NCI-H2029 treated with DMSO at 0.1 percent for 48 hours (cell line): ENCODE measurements around the gene TDRD12.
"Not testable (repeated sequence)": the region's sequence is repeated elsewhere in the genome, so short reads cannot be mapped to it uniquely, and the experiment has no call there.

Source experiments
- DNase-seq: peaks from one replicate; lab custom pipeline; 2025; lab: John Stamatoyannopoulos, UW

The TDRD12 gene

GRCh38 chr19:32831611-32832010, 112.0 kb downstream of the TDRD12 start:
- DNase-seq = no peak

GRCh38 chr19:32832094-32832493, 112.5 kb downstream of the TDRD12 start:
- not testable (repeated sequence) for DNase-seq

GRCh38 chr19:32832825-32833224, 113.3 kb downstream of the TDRD12 start:
- DNase-seq = not testable (repeated sequence)

GRCh38 chr19:32833388-32833787, 113.8 kb downstream of the TDRD12 start:
- not testable (repeated sequence) for DNase-seq

- no peak for DNase-seq
These were observed 118.0 kb downstream of the TDRD12 start for GRCh38 chr19:32837531-32837930.

- no peak for DNase-seq
These were observed 122.5 kb downstream of the TDRD12 start for GRCh38 chr19:32842061-32842460.

- DNase-seq = no peak
These were observed 124.2 kb downstream of the TDRD12 start for GRCh38 chr19:32843716-32844245.

- DNase-seq = not testable (repeated sequence)
These were observed 128.5 kb downstream of the TDRD12 start for GRCh38 chr19:32848035-32848434.

GRCh38 chr19:32852216-32852615, 132.6 kb downstream of the TDRD12 start:
- no peak for DNase-seq

- not testable (repeated sequence) for DNase-seq
These were observed 137.3 kb downstream of the TDRD12 start for GRCh38 chr19:32856818-32857217.

- no peak for DNase-seq
These were observed 138.0 kb downstream of the TDRD12 start for GRCh38 chr19:32857584-32857983.

- DNase-seq = no peak
These were observed 138.6 kb downstream of the TDRD12 start for GRCh38 chr19:32858155-32858554.

GRCh38 chr19:32858559-32858958, 139.0 kb downstream of the TDRD12 start:
- DNase-seq = no peak

GRCh38 chr19:32859591-32859990, 140.0 kb downstream of the TDRD12 start:
- no peak for DNase-seq

- DNase-seq = no peak
These were observed 142.0 kb downstream of the TDRD12 start for GRCh38 chr19:32861596-32861995.

GRCh38 chr19:32862173-32862572, 142.6 kb downstream of the TDRD12 start:
- no peak for DNase-seq

- no peak for DNase-seq
These were observed 143.2 kb downstream of the TDRD12 start for GRCh38 chr19:32862741-32863140.

GRCh38 chr19:32863301-32863700, 143.7 kb downstream of the TDRD12 start:
- DNase-seq = no peak

GRCh38 chr19:32863841-32864240, 144.3 kb downstream of the TDRD12 start:
- no peak for DNase-seq

GRCh38 chr19:32864318-32865007, 144.9 kb downstream of the TDRD12 start:
- DNase-seq = no peak

GRCh38 chr19:32865326-32865725, 145.8 kb downstream of the TDRD12 start:
- DNase-seq = no peak

- no peak for DNase-seq
These were observed 146.5 kb downstream of the TDRD12 start for GRCh38 chr19:32866061-32866460.

- no peak for DNase-seq
These were observed 147.1 kb downstream of the TDRD12 start for GRCh38 chr19:32866564-32867265.
